HG03354 (cell line): Measurements from ENCODE around the gene SRPX2.

Experiments
- ATAC-seq: cut with Tn5 transposase; IDR thresholded peaks from one replicate; pipeline ENCODE4 v1.9.1; 2021; ENCODE audit warnings: mild to moderate bottlenecking; ENCODE audit not compliant: unreplicated experiment, poor library complexity, severe bottlenecking

Gene SRPX2, protein sequence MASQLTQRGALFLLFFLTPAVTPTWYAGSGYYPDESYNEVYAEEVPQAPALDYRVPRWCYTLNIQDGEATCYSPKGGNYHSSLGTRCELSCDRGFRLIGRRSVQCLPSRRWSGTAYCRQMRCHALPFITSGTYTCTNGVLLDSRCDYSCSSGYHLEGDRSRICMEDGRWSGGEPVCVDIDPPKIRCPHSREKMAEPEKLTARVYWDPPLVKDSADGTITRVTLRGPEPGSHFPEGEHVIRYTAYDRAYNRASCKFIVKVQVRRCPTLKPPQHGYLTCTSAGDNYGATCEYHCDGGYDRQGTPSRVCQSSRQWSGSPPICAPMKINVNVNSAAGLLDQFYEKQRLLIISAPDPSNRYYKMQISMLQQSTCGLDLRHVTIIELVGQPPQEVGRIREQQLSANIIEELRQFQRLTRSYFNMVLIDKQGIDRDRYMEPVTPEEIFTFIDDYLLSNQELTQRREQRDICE

DNA sequence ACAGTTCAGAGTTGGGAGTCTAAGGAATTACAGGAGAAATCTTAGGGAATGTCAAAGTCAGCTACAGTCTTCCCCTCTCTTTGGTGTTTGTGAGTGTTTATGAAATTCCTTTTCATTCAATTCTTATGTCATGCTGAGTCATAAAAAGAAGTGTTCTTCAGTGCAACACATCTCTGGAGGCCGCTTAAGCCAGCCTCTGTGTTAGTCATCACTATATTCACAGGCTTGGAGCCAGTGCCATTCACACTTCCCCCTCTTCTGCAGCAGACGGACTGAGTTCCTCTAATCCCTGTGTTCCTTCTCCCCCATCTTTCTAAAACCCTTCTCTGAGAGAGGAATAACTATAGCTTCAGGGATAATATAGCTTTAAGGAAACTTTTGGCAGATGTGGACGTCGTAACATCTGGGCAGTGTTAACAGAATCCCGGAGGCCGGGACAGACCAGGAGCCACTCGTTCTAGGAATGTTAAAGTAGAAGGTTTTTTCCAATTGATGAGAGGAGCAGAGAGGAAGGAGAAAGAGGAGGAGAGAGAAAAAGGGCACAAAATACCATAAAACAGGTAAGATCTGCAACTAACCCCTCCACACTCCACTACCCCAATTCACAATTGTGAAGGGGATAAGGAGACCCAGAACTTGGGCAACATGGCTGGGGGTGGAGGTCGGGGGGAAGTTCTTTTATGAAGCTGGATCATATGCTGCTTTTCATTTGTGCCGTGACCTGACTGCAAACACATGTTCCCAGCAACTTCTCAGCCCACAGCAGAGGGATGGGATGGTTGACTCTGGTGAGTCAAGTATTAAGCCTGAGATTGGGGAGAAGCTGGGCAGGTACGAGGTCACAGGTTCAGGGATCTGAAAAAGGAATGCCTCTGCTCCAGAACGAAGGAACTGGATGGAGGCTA lies at the start of gene SRPX2:
SRPX2 (plus strand) TSS at position 244 of the 905 bp plus-strand sequence. CDS start 2,124 bp downstream, outside the sequence.
- no peak for ATAC-seq

DNA sequence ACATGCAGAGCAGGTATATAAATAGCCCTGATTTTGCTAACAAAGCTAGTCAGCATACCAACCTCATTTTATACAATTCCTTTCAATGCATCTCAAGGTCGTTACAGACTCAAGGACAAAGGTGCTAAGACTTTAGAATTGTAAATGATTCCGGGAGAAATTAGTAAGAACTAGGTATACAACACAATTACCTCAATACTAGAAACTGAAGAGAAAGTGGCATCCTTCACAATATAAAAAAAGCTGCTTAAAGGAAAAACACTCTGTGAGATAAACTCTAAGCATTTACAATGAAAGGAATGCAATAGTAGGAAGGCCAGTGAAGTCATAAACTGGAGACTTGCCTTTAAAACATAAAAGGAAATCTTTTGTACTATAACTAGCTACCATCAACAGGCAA lies 47.4 kb upstream of the SRPX2 start:
- no peak for ATAC-seq

DNA sequence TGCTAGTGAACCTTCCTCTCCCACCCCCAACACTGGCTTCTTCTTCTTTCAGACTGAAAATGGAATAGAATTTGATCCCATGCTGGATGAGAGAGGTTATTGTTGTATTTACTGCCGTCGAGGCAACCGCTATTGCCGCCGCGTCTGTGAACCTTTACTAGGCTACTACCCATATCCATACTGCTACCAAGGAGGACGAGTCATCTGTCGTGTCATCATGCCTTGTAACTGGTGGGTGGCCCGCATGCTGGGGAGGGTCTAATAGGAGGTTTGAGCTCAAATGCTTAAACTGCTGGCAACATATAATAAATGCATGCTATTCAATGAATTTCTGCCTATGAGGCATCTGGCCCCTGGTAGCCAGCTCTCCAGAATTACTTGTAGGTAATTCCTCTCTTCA lies 44.5 kb upstream of the SRPX2 start:
- no peak for ATAC-seq

DNA sequence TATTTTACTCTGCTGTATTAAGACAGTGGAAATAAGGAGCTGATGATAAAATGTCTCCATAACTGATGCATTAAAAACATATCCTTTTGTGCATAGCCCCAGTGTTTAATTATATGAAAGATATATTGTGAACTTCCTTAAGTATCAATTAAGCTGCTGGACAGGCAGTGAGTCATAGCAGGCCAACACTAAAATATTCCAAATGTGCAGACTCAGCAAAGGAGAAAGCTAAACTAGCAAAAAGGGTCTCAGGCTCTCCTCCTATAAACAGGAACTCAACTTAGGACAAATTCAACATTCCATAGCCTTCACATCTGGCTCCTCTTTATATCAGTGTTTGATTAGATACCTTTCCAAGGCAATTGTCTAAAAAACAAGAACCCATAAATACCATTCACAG lies 43.7 kb upstream of the SRPX2 start:
- ATAC-seq: no peak

DNA sequence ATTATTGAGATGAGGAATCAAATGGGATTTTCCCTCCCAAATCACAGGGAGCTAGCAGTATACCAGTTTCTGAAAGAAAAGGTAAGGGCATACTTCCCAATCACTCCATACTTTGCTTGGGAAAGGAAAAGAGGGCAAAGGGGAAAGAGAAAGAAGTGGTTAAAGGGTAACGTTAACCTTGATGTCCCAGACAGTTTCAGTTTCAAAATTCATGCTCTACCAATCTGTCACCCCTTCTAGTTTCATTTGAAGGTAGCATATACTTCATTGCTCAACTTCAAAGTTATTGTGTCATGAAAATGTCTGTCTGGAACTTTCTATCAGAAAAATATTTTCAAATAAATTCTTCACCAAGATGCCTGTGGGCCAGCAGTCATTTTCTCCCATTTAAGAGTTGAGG lies 43.2 kb upstream of the SRPX2 start:
- peak; percentile 83 for ATAC-seq

DNA sequence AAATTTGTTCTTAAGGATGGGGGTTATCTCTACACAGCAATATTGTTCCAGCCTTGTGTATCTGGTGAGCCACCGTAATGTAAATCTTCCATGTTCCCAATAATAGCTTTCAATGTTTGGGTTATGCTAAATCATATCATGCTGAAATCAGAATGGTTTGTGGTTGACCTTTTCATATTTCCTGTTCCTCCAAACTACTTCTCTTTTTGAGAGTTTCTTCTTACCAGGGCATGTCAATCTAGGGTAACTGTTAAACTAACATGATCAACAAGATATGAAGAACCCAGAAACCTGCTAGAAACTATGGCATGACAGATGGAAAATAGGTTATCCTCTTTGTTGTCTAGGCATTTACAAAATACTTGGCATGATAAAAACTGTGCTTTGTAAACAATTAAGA lies 37.2 kb upstream of the SRPX2 start:
- ATAC-seq: peak; percentile 66

DNA sequence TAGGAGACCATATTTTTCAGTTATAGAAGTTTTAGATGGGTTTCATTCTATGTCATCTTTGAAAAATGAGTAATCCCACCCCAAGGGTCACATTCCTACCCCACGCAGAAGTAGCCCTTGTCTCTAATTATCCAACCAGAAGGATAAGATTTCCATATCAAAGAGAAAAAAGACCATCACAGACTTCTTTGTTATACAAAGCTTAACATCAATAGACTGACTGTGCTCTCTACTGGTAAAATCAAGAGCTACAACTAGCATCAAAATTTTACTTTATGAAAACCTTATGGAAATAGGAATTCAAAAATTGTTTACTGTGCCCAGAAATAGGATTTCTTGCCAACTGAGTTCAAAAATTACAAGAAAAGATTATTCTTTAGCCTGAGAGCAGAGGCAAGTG lies 34.4 kb upstream of the SRPX2 start:
- ATAC-seq: no peak

DNA sequence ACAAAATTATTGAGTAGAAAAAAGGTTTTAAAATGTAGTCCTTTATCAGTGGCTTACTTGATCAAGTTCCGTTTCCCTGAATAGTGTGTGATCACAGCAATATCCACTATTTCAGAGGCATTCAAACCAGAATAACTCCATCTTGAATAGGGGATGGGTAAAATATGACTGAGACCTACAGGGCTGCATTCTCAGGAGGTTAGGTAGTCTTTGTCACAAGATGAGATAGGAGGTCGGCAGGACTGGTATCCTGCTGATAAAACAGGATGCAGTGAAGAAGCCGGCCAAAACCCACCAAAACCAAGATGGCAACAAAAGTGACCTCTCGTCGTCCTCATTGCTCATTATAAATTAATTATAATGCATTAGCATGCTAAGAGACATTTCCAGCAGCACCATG lies 32.0 kb upstream of the SRPX2 start:
- ATAC-seq: no peak

DNA sequence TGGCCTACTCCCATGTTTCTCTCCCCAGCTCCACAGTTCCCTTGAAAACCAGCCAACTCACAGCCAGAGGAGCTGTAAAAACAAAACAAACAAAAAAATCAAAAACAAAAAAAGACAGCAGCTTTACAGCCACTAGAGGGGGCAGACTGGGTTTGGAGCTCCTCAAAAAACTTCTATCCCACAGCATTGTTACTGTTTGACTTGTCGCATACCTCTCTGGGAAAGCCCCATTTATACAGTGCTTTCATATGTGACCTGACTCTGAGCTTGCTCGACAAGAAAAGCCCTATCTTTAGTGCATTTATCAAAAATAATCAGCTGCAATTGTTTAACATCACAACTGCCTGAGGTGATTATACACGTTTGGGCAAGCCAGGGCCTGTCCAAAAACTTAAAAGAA lies 29.0 kb upstream of the SRPX2 start:
- peak; percentile 100 for ATAC-seq

DNA sequence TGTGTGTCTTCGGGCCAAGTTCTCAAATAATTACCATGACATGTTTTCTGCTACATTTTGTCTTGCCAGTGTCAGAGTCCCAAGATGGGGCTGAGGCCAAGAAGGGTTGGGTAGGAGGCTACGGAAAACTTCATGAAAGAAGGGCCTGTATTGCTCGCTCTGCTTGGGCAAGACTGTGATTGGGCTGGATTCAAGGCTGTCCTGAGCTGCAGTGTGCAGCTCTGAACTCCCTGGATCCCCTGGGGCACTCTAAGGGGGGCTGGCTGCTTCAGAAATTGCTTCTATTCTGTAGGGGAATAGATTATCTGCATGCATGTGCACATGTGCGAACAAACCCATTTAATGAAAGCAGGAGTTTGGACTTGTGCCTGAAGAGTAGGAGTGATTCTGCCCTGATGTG lies 21.0 kb upstream of the SRPX2 start:
- no peak for ATAC-seq

DNA sequence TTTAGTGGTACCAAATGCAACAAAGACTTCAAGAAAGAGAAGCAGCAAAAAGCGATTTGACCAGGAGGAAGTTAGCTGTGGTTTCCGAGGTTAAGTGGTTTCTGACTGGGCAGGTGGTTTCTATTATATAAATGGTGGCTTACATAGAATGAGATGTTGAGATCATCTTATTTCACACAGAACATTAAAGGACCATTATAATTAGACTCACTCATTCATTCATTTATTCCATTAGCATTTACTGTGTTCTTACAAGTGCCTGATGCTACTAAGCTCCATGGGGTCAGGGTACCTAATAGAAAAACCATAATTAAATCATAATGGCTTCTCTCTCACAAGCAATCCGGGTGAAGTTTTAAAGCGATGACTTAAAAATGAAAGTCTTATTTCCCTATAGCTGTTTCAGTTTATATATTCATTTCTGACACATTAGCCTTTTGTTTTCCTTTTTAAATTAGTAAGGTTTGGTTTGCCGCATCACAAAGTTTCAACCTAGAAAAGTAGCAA lies 18.0 kb upstream of the SRPX2 start:
- peak; percentile 95 for ATAC-seq

DNA sequence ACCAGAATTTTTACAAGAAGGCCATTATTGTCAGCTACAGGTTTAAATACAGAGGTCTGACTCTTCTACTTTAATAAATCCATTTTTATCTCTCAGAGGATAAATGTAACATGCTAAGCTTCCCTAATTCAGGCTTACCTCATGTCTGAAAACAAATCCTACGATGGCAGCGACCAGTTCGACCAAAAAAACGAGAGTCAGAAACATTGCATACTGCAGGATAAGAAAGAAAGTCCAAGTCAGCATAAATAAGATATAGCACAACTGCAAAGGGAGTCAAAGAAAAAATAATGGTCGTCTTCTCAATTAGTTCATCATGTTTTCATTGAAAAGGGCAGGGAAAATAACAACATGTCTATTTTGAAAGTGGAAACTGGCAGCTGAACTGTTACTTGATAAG lies 9.0 kb upstream of the SRPX2 start:
- ATAC-seq: no peak

DNA sequence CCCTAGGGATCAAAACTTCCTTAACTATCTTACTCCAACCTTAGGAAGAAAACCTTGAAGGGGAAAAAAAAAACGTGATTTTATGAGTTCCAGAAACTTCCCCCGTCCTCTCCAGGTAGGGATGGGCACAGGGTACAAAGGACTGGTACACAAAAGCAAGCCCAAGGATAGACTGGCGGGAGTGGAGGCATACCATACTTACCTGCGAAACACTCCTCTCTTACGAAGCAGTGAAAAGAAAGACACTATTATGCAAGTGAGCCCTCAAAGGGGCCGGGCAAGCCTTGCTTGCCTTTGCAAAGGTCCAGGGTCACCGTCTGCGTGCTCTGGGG lies 8.0 kb upstream of the SRPX2 start:
- ATAC-seq: no peak

DNA sequence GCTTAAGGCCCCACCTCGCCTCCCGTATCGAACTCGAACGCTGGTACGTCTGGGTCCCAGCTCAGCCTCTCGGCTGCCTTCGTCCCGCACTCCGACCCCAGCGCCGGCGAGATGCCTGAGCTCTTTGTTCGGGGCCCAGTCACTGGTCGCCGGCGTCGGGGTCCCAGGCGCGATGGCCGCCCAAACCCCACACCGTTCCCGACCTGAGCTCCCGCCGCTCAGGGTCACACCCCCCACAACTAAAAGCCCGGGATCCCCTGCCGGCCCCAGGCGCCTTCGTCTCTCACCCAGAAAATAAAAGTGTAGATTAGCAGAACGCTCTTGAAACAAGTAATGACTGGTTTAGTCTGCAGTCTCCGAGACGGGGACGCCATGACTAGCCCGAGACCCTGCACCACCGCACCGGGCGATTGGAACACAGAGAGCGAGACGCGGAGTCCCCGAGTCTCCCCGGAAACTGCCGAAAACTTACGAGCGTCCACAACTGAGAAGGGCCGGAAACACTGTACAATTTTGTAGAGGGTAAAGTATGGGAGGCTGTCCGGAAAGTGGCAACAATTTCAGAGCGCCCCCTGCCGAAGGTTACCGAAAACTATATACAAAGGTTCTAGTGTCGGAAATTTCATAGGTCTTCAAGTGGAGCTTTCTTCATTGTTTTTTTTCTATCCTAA lies 7.5 kb upstream of the SRPX2 start, which contains the start of gene TSPAN6:
TSPAN6 (minus strand) TSS at position 486 of the 671 bp plus-strand sequence; CDS start at position 374, 112 bp downstream.
- peak; percentile 99 for ATAC-seq

DNA sequence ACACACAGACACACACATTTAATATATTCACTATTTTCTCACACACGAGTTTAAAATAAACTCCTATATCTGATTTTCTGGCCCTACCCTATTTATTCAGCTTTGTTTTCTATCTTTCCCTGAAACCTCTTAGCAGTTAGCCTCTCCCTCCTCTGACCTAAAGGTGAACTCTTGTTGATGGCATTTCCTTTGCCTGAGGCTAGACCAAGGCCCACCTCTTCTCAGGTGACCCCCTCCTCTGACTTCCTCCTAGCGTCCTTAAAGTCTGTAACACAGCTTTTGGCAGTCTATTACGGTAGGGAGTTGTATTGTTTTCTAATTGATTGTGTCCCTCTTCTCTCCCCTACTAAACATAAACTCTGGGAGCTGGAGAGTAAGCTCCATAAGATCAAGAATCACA lies 1.7 kb upstream of the SRPX2 start:
- no peak for ATAC-seq

DNA sequence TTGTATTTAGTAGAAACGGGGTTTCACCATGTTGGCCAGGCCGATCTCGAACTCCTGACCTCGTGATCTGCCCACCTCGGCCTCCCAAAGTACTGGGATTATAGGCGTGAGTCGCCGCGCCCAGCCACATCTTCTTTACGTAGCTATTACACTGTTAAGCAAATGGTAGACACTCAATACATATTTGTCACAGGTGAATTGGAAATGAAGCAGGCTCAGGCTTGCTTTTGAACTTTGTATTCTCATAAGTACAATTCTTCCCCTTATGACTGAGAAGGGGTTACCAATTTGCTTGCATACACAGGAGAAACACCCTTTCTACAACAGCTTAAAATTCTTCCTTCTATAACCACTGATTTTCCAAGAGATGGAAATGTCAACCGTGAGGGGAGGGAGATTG lies 787 bp upstream of the SRPX2 start:
- no peak for ATAC-seq

DNA sequence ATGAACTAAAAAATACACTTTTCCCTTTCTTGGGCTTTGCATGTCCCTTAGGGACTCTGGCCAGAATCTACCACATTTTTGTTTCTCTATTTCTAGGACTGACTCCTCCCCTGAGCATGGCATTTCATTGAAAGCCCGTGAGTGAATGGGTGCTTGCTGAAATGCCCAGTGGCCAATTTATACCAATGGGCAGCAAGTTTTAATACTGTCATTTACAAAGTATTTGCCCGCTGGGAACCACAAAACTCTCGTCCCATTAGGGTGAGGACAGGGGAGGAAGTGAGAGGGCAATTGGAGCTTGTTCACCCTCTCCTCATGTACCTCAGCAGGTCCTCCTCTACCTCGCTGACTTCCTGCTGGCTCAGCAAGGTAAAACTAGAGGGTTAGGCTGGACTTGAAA lies 1.1 kb downstream of the SRPX2 start:
- ATAC-seq: no peak

DNA sequence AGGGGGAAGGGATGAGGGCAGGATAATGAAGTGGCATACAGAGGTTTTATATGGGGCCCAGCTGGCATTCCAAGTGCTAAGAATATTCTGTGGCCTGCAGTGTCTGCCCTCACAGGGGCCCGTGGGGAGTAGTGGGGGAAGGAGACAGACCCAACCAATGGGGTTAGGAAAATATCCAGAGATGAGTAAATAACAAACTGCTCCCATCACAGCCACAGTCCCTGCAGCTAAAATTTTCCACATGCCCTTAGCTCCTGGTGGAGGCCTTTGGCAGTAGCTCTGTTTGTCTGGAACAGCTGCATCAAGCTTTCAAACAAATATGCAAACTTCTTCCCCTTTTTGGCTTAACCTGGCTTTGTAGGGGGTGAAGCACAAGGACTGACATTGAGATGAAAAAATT lies 3.1 kb downstream of the SRPX2 start:
- no peak for ATAC-seq

DNA sequence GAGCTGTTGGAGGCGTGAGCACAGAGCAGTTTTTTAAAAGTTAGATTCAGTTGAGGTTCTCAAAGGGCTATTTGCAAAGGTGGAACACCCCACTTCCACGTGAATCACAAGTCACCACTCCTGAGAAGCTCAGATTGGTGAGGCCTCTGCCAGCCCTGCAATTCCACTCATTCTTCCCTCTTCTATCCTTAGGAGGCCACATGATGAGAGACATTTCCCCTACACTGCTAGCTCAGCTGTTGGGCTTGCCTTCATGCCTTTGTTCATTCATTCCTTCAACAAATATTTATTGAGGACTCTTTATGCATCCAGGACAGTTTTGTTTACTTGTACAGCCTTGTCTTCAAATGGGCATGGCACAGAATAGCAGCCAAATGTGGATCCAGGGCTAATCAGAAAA lies 3.7 kb downstream of the SRPX2 start:
- ATAC-seq: no peak
